ENCODE results near the gene DDX47.

DNA sequence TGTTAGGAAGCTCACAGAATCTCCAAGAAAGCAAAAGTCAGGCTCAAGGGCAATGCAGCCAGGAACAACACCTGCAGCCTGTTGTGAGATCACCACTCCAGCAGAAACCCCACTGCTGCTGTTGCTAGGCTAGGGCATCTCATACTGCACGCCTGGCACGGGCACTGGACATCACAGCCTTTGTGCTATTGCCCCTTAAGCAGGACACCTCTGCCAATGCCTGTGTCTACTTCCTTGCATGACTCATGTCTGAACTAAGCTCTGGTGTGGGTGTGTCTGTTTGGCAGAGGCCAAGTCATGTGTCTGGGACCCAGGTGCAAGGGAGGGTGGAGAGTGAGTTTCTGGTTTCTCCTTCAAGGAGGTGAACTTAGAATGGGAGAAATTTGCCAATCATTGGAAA, 10.0 kb upstream of the DDX47 start:
- TF ChIP-seq, protein P1, sequence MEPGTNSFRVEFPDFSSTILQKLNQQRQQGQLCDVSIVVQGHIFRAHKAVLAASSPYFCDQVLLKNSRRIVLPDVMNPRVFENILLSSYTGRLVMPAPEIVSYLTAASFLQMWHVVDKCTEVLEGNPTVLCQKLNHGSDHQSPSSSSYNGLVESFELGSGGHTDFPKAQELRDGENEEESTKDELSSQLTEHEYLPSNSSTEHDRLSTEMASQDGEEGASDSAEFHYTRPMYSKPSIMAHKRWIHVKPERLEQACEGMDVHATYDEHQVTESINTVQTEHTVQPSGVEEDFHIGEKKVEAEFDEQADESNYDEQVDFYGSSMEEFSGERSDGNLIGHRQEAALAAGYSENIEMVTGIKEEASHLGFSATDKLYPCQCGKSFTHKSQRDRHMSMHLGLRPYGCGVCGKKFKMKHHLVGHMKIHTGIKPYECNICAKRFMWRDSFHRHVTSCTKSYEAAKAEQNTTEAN (CRISPR knock-in tag; IDR thresholded peaks at IDR 0.05), result no peak
- TF ChIP-seq, protein P2, sequence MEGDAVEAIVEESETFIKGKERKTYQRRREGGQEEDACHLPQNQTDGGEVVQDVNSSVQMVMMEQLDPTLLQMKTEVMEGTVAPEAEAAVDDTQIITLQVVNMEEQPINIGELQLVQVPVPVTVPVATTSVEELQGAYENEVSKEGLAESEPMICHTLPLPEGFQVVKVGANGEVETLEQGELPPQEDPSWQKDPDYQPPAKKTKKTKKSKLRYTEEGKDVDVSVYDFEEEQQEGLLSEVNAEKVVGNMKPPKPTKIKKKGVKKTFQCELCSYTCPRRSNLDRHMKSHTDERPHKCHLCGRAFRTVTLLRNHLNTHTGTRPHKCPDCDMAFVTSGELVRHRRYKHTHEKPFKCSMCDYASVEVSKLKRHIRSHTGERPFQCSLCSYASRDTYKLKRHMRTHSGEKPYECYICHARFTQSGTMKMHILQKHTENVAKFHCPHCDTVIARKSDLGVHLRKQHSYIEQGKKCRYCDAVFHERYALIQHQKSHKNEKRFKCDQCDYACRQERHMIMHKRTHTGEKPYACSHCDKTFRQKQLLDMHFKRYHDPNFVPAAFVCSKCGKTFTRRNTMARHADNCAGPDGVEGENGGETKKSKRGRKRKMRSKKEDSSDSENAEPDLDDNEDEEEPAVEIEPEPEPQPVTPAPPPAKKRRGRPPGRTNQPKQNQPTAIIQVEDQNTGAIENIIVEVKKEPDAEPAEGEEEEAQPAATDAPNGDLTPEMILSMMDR (IDR thresholded peaks at IDR 0.05), result no peak
- TF ChIP-seq, protein P3, sequence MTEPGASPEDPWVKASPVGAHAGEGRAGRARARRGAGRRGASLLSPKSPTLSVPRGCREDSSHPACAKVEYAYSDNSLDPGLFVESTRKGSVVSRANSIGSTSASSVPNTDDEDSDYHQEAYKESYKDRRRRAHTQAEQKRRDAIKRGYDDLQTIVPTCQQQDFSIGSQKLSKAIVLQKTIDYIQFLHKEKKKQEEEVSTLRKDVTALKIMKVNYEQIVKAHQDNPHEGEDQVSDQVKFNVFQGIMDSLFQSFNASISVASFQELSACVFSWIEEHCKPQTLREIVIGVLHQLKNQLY (CRISPR knock-in tag; IDR thresholded peaks at IDR 0.05), result no peak

Measured in WTC11 (cell line).